GM21528 (cell line): ENCODE data around the gene OR2T2.
"Not testable (repeated sequence)": the region's sequence is repeated elsewhere in the genome, so short reads cannot be mapped to it uniquely, and the experiment has no call there.

Experiments
- ATAC-seq: cut with Tn5 transposase; IDR thresholded peaks from one replicate; pipeline ENCODE4 v1.9.1; 2021; ENCODE audit warnings: mild to moderate bottlenecking, moderate library complexity; ENCODE audit not compliant: unreplicated experiment, low FRiP score

OR2T2 gene

DNA sequence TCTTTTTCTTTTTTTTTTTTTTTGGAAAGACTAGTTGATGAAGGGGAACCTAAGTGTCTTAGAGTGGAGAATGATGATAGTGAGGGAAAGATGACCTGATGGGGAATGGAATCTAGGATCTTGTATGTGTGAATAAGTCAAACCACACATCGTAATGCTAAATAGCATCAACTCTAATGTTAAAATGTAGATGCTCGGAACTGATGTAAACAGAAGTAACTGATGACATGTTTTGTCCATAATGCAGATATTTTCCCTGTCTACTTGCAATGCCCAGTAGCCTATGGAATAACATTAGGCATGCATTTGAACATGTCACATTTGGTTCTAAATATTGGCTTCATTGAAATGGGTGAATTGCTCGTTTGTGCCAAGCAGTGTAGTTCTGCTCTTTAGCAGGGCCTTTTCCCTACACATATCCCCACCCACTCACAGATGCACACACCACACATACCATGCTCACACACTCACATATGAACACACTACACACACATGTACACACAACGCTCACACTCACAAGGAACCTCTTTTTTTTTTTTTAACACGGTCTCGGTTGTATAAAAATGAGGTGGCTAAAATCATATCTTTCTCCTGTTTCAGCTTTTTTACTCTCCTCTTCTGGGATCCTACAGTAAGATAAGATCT lies 4.5 kb downstream of the OR2T2 start:
- not testable (repeated sequence) for ATAC-seq

DNA sequence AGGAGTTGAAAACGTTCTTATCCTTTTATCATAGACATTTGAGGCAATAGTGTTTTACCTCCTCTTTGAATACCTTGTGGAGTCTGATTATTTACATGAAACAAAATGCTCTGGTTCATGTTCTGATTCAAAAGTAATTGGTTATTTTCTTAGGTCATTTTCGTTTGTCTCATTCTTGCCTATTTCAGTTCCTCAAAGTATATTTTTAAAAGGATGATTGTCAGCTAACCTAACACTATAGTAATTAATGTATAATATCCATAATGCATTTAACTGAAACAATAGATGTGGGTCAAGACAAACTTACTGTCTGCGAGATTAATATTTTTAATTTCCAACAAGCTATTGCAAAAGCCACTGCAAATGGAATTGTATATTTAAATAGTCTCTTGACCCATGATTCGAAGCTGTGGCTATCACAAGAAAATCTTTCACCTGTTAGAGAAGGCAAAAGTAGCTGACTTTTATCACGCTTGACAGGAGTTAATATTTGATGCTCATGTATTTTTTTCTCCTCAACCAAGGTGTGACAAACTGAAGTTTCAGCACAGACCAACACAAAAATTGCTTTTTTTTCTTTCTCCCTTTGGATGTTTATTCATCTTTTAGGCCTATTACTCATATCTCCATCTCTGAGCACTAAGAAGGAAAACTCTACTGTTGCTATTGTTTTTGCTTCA lies 5.2 kb downstream of the OR2T2 start:
- peak; percentile 55 for ATAC-seq

DNA sequence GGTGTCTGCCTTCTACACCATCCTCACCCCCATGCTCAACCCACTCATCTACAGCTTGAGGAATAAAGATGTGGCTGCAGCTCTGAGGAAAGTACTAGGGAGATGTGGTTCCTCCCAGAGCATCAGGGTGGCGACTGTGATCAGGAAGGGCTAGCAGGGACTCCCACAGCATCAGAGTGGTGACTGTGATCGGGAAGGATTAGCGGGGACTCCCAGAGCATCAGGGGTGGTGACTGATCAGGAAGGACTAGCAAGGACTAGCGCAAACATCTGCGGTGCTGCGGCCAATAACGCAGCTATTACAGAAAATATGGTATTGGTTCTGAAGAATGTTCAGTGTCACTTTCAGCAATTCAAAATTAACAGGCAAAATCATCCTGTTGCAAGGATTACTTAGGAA lies 8.2 kb downstream of the OR2T2 start:
- ATAC-seq = not testable (repeated sequence)

DNA sequence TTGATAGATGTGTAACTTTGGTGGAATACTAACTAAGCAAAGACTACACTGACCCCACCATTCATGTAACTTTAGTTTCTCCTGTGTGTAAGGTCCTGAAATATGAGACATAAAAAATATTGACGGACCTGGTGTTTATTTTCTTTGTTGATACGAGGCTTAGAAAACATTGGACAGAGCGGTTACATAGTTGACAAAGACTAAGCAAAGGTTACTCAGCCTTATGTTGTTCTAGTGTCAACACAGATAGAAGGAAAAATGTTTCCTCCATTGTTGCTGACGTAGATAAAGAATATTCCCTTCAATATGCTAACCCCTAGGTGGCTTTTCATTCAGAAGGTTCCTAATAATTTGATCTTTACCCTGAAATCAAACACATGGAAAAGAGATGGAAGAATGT lies 9.6 kb downstream of the OR2T2 start:
- not testable (repeated sequence) for ATAC-seq

DNA sequence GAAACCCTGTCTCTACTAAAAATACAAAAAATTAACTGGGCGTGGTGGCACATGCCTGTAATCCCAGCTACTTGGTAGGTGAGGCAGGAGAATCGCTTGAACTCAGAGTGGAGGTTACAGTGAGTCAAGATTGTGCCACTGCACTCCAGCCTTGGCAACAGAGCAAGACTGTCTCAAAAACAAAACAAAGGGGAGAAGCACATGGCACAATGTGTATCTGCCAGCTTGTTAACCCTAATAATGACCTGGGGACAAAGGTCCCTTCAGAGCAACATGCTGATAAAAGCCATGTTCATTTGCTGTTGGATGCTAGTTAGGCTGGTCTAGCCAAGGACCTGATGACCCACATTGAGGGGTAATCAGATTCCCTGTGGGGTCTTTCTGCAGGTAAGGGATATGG lies 11.2 kb downstream of the OR2T2 start:
- not testable (repeated sequence) for ATAC-seq

DNA sequence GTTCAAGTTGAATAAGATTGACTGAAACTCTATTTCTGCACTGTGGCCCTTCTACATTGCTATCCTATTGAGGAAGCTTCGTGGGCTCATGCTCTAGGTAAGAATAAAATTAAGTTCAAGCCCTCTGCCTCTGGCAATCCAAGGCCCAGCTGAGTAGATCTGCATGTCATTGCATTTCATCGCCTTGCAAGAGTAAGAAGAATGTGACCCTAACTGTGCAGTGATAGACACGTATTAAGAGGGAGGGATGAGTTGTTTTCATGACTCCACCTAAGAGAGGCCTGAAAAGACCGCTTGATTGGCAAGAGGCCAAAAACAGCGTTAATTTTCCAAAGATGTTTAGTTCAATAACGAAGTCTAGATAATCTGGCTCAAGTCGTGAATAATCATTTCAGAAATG lies 13.7 kb downstream of the OR2T2 start:
- not testable (repeated sequence) for ATAC-seq

DNA sequence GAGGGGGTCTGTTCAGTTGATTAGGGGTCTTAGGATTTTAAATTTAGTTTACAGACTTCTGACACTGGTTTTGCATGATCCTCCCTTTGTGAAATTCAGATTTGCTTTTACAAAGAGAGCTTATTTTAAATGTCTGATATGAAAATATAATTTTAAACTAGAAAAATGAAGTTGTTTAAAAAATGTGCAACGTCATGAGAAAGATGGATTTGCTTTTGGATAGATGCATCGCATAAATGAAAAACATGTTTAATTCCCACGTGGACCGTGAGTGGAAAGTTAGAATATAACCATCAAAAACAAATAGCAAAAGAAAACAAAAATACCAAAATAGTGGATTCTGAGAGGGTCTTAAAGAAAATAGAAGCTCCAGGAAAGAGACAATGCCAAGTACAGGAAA lies 25.7 kb downstream of the OR2T2 start:
- no peak for ATAC-seq

DNA sequence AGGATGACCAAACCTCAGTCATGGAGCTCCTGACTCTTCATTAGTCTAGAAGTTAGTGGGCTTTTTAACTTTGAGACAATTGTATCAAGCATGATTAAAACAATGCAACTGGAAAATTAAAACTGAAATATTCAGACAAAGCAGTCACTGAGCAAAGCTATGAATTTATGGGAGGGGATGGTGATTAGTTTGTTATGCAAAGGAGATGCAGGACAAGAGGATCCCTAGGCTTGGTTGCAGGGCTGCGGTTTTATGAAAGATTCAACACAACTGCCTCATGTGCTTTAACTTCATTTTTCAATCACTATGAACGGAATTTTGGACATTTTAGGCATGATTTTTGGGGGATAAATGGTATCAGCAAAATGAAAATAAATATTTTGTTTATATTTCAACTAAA lies 26.7 kb downstream of the OR2T2 start:
- not testable (repeated sequence) for ATAC-seq

DNA sequence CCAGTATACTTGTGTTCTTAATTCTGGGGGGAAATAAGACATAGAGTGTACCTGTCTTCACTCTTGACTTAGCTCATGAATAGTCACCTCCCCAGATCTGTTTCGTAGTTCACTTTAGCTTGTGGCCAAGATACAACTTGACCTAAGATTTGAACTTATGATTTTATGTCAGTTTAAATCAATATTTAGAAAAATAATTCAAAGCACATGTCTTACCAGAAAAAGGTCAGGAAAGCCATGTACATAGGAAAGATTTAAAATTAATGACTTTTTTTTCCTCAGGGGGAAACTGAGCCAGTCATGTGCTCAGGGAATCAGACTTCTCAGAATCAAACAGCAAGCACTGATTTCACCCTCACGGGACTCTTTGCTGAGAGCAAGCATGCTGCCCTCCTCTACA lies 27.6 kb downstream of the OR2T2 start, which contains the start of gene OR2T3:
Gene OR2T3 (plus strand): TSS at position 301 of the 400 bp plus-strand sequence. CDS start 0 bp downstream, at position 301.
- ATAC-seq = not testable (repeated sequence)

DNA sequence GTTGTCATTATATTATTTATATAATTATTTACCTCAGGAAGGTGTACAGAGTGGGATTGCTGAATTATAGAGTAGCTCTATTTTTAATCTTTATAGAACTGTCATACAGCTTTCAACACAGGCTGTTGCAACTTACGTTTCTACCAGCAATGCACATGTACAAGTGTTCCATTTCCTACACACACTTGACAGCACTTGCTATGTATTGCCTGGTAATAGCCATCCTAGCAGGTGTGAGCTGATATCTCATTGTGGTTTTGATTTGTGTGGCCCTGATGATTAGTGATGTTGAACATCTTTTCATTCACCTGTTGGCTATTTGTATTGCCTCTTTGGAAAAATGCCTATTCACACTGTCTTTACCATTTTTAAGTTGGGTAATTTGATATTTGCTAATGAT lies 30.2 kb downstream of the OR2T2 start:
- ATAC-seq = peak; percentile 89

DNA sequence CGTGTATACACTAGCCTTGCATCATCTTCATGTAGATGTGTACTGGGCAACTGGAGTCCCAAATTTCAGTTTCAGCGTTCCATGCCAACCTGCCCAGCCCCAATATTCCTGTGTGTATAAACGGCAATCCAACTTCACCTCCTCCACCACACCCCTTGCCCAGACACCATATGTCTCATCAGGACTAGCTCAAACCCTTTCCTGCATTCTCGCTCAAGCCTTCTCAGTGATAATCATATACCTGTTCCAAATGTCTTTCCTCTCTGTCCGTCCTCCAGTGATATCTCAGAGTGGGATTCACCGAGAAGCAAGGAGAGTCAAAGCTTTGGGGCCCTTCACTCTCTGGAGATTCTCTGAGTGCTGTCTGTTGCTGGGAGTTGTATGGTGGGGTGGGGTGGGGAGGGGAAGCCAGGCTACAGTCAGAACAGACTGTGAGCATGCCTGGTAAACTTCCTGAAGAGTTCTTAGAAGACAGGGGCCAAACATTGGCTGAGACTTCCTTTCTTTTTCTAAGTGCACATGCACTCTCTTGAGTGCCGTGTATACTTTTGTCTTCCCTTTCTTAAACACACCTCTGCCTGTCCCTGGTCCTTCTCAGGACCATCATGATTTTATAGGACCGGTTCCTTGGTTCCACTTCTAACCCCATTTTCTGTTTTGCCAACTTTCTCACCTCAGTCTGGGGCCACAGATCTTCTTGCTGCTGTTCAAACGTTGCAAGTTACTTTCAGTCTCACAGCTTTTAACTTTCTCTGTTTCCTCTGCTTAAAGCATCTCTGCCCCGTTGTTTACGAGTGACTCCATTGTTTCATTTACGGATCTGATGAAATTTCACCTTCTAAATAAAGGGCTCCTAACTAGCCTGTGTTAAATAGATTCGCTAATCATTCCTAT lies 36.5 kb downstream of the OR2T2 start:
- peak; percentile 85 for ATAC-seq

DNA sequence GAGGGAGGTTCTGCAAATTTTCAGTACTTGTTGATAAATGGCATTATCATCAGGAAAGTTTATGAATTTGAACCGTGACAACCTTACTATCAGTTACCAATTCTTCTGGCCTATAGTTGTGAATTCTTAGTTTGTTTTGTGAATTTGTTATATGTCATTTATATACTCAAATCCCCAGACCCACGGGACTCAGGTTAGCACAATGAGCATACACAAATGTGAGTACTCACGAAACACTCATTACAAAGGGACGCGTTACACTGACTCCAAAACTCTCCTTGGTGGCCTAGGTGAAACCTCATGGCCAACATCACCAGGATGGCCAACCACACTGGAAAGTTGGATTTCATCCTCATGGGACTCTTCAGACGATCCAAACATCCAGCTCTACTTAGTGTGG lies 42.9 kb downstream of the OR2T2 start, which contains the start of gene OR2T5:
Gene OR2T5 (plus strand): TSS at position 301 of the 400 bp plus-strand sequence. CDS start 0 bp downstream, at position 301.
- not testable (repeated sequence) for ATAC-seq

DNA sequence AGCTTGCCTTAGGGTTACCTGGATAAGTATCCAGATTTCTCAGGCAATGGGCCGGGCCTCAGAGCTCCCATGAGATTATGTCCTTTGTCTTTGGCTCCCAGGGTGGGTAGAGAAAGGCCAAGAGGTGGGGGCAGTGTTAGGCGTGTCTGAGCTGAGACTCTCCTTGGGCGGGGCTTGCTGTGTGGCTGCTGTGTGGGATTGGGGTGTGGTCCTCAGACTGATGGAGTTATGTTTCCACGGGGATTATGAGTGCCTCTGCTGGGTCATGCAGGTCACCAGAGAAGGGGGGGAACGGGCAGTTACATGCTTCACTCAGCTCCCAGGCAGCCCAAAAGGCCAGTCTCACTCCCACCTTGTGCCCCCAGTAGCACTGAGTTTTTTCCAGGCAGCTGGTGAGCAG lies 51.2 kb downstream of the OR2T2 start:
- ATAC-seq = not testable (repeated sequence)

DNA sequence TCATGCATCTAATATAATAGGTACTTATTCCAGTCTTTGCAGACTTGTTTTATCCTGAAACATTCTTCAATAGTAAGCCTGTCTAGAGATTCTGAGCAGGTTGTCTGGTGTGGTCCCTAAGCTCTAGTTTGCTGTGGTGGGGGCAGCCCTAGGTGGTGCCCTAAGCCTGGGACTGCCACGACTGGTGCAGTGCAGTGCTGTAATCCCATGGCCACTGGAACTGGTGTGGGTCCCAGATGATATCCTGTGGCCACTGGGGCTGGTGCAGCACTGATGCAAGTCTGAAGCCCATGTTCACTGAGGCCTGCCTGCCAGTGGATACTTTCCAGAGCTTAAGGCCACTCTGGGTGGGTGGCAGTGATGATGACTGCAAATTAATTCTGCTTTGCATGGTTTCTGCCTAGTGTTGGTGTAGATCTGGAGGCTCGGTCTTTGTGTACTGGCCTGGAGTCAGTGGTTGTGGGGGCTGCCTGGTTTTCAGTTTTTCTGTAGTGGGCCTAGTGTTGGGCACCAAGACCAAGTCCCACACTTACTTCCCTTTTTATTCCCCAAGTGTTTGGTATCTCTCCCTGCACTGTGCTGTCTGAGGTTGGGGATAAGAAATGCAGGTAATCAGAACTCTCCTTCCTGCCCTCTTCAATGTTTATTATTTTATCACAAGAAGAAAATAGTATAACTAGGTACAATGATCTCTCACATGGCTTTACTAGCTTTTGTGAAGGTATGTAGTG lies 55.0 kb downstream of the OR2T2 start:
- ATAC-seq = not testable (repeated sequence)
